ENCODE data around the gene KLHDC3. TPM values are rescaled to one million over a fixed set of nuclear protein-coding genes. Genes with fewer than 3 reads are reported as not detected.

The KLHDC3 gene
- total and polyA plus RNA-seq, 2 of the 8 experiments (the other 6 are each of a cell fraction or from before 2014, with no cell fraction given) = 181 to 203 TPM

GRCh38 chr6:42978839-42979522 is 35.1 kb upstream of the KLHDC3 start, which contains the start of gene PEX6 (continued):
- TF ChIP-seq BACH1 (IDR thresholded peaks at IDR 0.05; ENCODE audit: low read length) (no peak), CHD7 (IDR thresholded peaks at IDR 0.05; ENCODE audit: insufficient replicate concordance, low read length) (no peak), PHF8 (conservative IDR thresholded peaks at IDR 0.05; ENCODE audit: low read depth, low read length) (no peak; the same call in 1 of the 2 replicates), JUN (IDR thresholded peaks at IDR 0.05; ENCODE audit: low read depth, low read length) (no peak), E2F6 (IDR thresholded peaks at IDR 0.05) (no peak), CBX5 (IDR thresholded peaks at IDR 0.05; ENCODE audit: low read depth, low read length) (no peak), SIN3A (conservative IDR thresholded peaks at IDR 0.05 in 1 of 2, IDR thresholded peaks at IDR 0.05 in 1 of 2; ENCODE audit: low read depth in 1 of 2, low read length in 2 of 2) (peak; percentile 84 to 96; a peak in 2 of 4 replicates), RFX5 (IDR thresholded peaks at IDR 0.05; ENCODE audit: borderline replicate concordance, low read depth, low read length) (no peak), KDM4A (IDR thresholded peaks at IDR 0.05; ENCODE audit: low read depth, low read length, severe bottlenecking) (peak; percentile 75), SIX5 (IDR thresholded peaks at IDR 0.05; ENCODE audit: low read depth, low read length) (no peak)

Measured in H1 (cell line).